ENCODE data around the gene GASK1A. TPM values are rescaled to one million over a fixed set of nuclear protein-coding genes. Genes with fewer than 3 reads are reported as not detected.

GASK1A gene
- total RNA-seq, 2 experiments from 2014 or later: not detected

DNA sequence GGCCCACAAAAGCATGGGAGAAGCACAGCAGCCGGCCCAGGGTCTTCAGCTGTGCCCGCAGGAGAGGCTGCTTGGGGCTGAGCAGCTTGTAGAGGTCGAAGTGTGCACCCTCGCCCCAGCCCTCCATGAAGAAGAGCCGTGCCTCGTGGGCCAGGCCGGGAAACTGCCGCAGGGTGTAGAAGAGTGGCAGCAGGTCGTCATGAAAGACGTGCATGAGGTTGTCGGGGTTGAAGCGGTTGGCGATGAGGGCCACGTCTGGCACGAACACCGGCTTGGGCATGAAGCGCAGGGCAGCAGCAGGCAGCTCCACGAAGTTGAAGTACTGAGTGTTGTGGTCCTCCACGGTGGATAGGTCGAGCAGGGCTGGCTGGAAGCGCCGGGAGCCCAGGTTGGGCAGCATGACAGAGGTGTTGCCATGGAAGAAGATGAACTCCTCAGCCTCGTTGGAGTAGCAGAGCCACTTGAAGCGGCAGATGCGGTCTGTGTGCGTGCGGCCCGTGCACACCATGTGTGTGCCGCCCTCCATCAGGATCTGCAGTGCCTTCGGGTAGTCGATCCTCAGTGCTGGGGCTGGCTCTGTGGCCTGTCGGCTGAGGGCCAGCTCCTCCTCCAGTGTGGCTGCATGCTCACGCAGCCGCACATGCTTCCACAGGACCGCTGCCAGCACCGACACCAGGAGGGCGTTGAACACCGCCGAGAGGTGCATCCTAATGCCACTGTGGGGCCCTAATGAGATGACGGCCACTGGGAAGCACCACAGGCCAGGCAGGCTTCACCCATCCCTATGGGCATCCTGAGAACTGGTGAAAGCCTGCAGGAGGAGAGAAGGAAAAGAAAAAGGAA is 101.8 kb downstream of the GASK1A start:
- intact Hi-C loops (cut with micrococcal nuclease; ENCODE audit: unreplicated experiment): no loop called here
- no peaks in the 10 kb centered on the region for H3K36me3 ChIP-seq (ENCODE audit: insufficient read depth, low read length)
- no TSS peak for BruUV-seq (replicated peaks)
- ChIA-PET POLR2A (no interaction called here), CTCF (ENCODE audit: unreplicated experiment) (no interaction called here)
- no peaks in the 10 kb centered on the region for H4K20me1 ChIP-seq (ENCODE audit: insufficient read depth, low read length)
- no peak for DNase-seq (ENCODE audit: low spot score)
- no peak overlapping the region for H3K4me2 ChIP-seq (ENCODE audit: low read length)
- H2AFZ ChIP-seq (ENCODE audit: low read length): no peak overlapping the region
- H3K27ac ChIP-seq (ENCODE audit: low read depth, low read length, poor library complexity, severe bottlenecking): no peak overlapping the region
- no peaks in the 10 kb centered on the region for H3K79me2 ChIP-seq (ENCODE audit: insufficient read depth, low read depth, low read length)
- H3K4me3 ChIP-seq (ENCODE audit: low read depth, low read length, poor library complexity, severe bottlenecking): no peak overlapping the region
- H3K9me2 ChIP-seq (ENCODE audit: insufficient read depth, low read length): no peaks in the 10 kb centered on the region
- no peaks in the 10 kb centered on the region for H3K9me3 ChIP-seq (ENCODE audit: low read length)
- no peaks in the 10 kb centered on the region for H3K4me1 ChIP-seq (ENCODE audit: insufficient read depth, low read length, poor library complexity, severe bottlenecking)
- TF ChIP-seq, protein P1, sequence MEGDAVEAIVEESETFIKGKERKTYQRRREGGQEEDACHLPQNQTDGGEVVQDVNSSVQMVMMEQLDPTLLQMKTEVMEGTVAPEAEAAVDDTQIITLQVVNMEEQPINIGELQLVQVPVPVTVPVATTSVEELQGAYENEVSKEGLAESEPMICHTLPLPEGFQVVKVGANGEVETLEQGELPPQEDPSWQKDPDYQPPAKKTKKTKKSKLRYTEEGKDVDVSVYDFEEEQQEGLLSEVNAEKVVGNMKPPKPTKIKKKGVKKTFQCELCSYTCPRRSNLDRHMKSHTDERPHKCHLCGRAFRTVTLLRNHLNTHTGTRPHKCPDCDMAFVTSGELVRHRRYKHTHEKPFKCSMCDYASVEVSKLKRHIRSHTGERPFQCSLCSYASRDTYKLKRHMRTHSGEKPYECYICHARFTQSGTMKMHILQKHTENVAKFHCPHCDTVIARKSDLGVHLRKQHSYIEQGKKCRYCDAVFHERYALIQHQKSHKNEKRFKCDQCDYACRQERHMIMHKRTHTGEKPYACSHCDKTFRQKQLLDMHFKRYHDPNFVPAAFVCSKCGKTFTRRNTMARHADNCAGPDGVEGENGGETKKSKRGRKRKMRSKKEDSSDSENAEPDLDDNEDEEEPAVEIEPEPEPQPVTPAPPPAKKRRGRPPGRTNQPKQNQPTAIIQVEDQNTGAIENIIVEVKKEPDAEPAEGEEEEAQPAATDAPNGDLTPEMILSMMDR (conservative IDR thresholded peaks at IDR 0.05; ENCODE audit: low read length): no peak
- TF ChIP-seq EZH2phosphoT487 (IDR thresholded peaks at IDR 0.05; ENCODE audit: borderline replicate concordance, low read depth, low read length): no peak

DNA sequence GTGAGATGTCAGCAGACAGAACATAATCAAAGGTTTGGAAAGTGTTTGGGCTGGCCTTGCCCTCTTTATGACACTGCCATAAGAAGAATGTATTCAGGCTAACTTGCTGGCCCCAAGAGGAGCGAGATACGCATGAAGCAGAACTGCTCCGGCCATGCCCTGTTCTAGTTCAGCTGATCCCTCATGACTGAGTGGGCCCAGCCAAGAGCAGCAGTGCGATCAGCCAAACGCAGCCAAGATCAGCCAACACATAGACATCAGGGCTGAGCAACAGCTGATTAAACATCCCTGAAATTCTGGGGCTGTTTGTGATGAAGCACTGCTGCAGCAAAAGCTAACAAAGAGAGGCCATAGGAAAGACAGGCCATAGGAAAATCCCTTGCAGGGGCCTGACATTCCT is 102.7 kb downstream of the GASK1A start:
- CTCF ChIA-PET (ENCODE audit: unreplicated experiment): no interaction called here

DNA sequence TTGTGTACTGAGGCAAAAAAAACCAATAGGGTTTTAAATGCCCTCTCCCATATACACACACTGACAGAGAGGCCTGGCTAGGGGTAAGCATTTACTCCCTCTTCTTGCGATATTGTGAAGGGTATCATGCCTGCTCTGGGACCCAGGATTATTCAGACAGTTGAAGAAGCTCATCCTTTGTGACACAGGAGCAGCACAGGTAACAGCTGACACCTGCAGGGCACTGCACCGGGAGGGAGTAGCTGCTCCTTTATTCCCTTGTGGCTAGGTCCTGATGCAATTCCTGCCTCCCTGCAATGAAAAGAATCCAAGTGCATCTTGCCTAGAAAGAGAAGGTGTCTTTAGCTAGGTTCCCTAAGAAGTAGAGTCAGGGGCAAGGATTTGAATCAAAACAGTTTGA is 103.3 kb downstream of the GASK1A start:
- Histone ChIP-seq H3K4me3 (ENCODE audit: low read depth, low read length, poor library complexity, severe bottlenecking) (no peak overlapping the region), H3K79me2 (ENCODE audit: insufficient read depth, low read depth, low read length) (no peaks in the 10 kb centered on the region), H3K36me3 (ENCODE audit: insufficient read depth, low read length) (no peaks in the 10 kb centered on the region), H3K9me2 (ENCODE audit: insufficient read depth, low read length) (no peaks in the 10 kb centered on the region), H4K20me1 (ENCODE audit: insufficient read depth, low read length) (no peaks in the 10 kb centered on the region), H3K4me2 (ENCODE audit: low read length) (no peak overlapping the region), H3K4me1 (ENCODE audit: insufficient read depth, low read length, poor library complexity, severe bottlenecking) (no peaks in the 10 kb centered on the region), H3K9me3 (ENCODE audit: low read length) (no peaks in the 10 kb centered on the region), H3K27ac (ENCODE audit: low read depth, low read length, poor library complexity, severe bottlenecking) (no peak overlapping the region), H2AFZ (ENCODE audit: low read length) (no peak overlapping the region)
- ChIA-PET POLR2A (no interaction called here), CTCF (ENCODE audit: unreplicated experiment) (no interaction called here)
- no TSS peak for BruUV-seq (replicated peaks)
- TF ChIP-seq EZH2phosphoT487 (IDR thresholded peaks at IDR 0.05; ENCODE audit: borderline replicate concordance, low read depth, low read length): no peak
- TF ChIP-seq, protein P1 (conservative IDR thresholded peaks at IDR 0.05; ENCODE audit: low read length): no peak
- intact Hi-C loops (cut with micrococcal nuclease; ENCODE audit: unreplicated experiment): no loop called here
- no peak for DNase-seq (ENCODE audit: low spot score)

More for the DNA sequence above, 102.7 kb downstream of the GASK1A start:
- POLR2A ChIA-PET: no interaction called here
- no peaks in the 10 kb centered on the region for H3K36me3 ChIP-seq (ENCODE audit: insufficient read depth, low read length)
- intact Hi-C loops (cut with micrococcal nuclease; ENCODE audit: unreplicated experiment): no loop called here
- BruUV-seq (replicated peaks): no TSS peak
- no peak overlapping the region for H3K4me2 ChIP-seq (ENCODE audit: low read length)
- H3K4me1 ChIP-seq (ENCODE audit: insufficient read depth, low read length, poor library complexity, severe bottlenecking): no peaks in the 10 kb centered on the region
- TF ChIP-seq EZH2phosphoT487 (IDR thresholded peaks at IDR 0.05; ENCODE audit: borderline replicate concordance, low read depth, low read length): no peak
- TF ChIP-seq, protein P1 (conservative IDR thresholded peaks at IDR 0.05; ENCODE audit: low read length): no peak
- H3K4me3 ChIP-seq (ENCODE audit: low read depth, low read length, poor library complexity, severe bottlenecking): no peak overlapping the region
- H4K20me1 ChIP-seq (ENCODE audit: insufficient read depth, low read length): no peaks in the 10 kb centered on the region
- H3K9me3 ChIP-seq (ENCODE audit: low read length): no peaks in the 10 kb centered on the region
- H3K9me2 ChIP-seq (ENCODE audit: insufficient read depth, low read length): no peaks in the 10 kb centered on the region
- no peak for DNase-seq (ENCODE audit: low spot score)
- no peak overlapping the region for H3K27ac ChIP-seq (ENCODE audit: low read depth, low read length, poor library complexity, severe bottlenecking)
- H2AFZ ChIP-seq (ENCODE audit: low read length): no peak overlapping the region
- no peaks in the 10 kb centered on the region for H3K79me2 ChIP-seq (ENCODE audit: insufficient read depth, low read depth, low read length)

Data from OCI-LY7 (cell line).